Panc1 (cell line): Measurements from ENCODE around the gene RASGRP2. TPM values are rescaled to one million over a fixed set of nuclear protein-coding genes. Genes with fewer than 3 reads are reported as not detected.

ENCODE experiments used
- ATAC-seq: fragments of 200-7000 bp; cut with Tn5 transposase; 2 replicates; pipeline ENCODE4 v1.9.1; 2020; ENCODE audit warnings: mild to moderate bottlenecking, moderate library complexity
- BruUV-seq: library from RNA; stranded (reverse); fragments of 400-500 nt; replicated peaks from 2 replicates; lab custom pipeline; 2021; lab: Mats Ljungman, UMichigan
- CTCF ChIA-PET: fragments of 300-600 bp; sonication (Branson Sonifier 250); formaldehyde crosslinking; loops from one replicate; lab custom pipeline; 2022; ENCODE audit warnings: antibody characterized with exemption; lab: Charles Lee
- POLR2A ChIA-PET: fragments of 300-600 bp; sonication (Branson Sonifier 250); formaldehyde crosslinking; loops from one replicate; lab custom pipeline; 2022; ENCODE audit warnings: antibody characterized with exemption; lab: Charles Lee
- DNase-seq: peaks from one replicate; pipeline ENCODE4 v3.0.0-alpha.2; 2010; ENCODE audit warnings: low read depth, low spot score
- H3K27ac ChIP-seq: 2 replicates; pipeline ENCODE4 v1.5.1; 2011; ENCODE audit warnings: mild to moderate bottlenecking, low read length, inconsistent platforms
- H3K27me3 ChIP-seq: fragments of 200-500 bp; sonication (Bioruptor generic); 2 replicates; pipeline ENCODE4 v1.6.0; 2014; ENCODE audit warnings: low read length, inconsistent platforms; ENCODE audit not compliant: control insufficient read depth, insufficient read depth
- H3K36me3 ChIP-seq: fragments of 200-500 bp; sonication (Bioruptor generic); 2 replicates; pipeline ENCODE4 v1.5.1; 2014; ENCODE audit warnings: inconsistent platforms, mild to moderate bottlenecking, low read length, moderate library complexity; ENCODE audit not compliant: control insufficient read depth, insufficient read depth
- H3K4me1 ChIP-seq: 2 replicates; pipeline ENCODE4 v1.5.1; 2011; ENCODE audit warnings: inconsistent platforms, mild to moderate bottlenecking, low read length, moderate library complexity; ENCODE audit not compliant: control insufficient read depth, insufficient read depth
- H3K4me3 ChIP-seq, 2 experiments: 2 replicates each; pipeline ENCODE4 v1.5.1; 2011 to 2012; ENCODE audit warnings: low read depth in 2 of 2, low read length in 2 of 2, mild to moderate bottlenecking in 2 of 2, inconsistent platforms in 1 of 2, moderate library complexity in 1 of 2
- H3K9me3 ChIP-seq: fragments of 200-500 bp; sonication (Bioruptor generic); 2 replicates; pipeline ENCODE4 v1.5.1; 2014; ENCODE audit warnings: low read depth, mild to moderate bottlenecking, inconsistent platforms, low read length, moderate library complexity; ENCODE audit not compliant: control insufficient read depth, insufficient read depth
- POLR2AphosphoS5 ChIP-seq: IDR thresholded peaks from 2 replicates; pipeline ENCODE4 v1.6.1; 2012; ENCODE audit warnings: mild to moderate bottlenecking, low read depth, low read length, moderate library complexity
- SIN3A ChIP-seq: IDR thresholded peaks from 2 replicates; pipeline ENCODE4 v1.6.1; 2012; ENCODE audit warnings: low read depth, mild to moderate bottlenecking, low read length, moderate library complexity, borderline replicate concordance; ENCODE audit not compliant: insufficient read depth
- TCF7L2 ChIP-seq: IDR thresholded peaks from 2 replicates; pipeline ENCODE4 v1.6.1; 2011; ENCODE audit warnings: mild to moderate bottlenecking, low read depth, low read length, inconsistent platforms
- in situ Hi-C: cut with HindIII; loops from 2 replicates; pipeline ENCODE4 v1.10.0; 2016; ENCODE audit warnings: low sequenced_read_pairs, low pct_unique_long_range_greater_than_20kb
- intact Hi-C: fragments of 100-400 bp; cut with micrococcal nuclease; formaldehyde crosslinking; loops from one replicate; pipeline ENCODE4 v1.10.0; 2022; ENCODE audit not compliant: unreplicated experiment
- total RNA-seq: library from RNA; stranded (reverse); gene quantifications from one replicate; pipeline ENCODE4 v1.2.1, GENCODE V29; 2021; ENCODE audit not compliant: unreplicated experiment
- TF ChIP-seq, protein P1 (sequence below), 2 experiments: IDR thresholded peaks; 2 replicates each; pipeline ENCODE4 v1.6.1; 2011 to 2012; ENCODE audit warnings: low read depth in 2 of 2, control low read depth in 1 of 2, low read length in 1 of 2, mild to moderate bottlenecking in 1 of 2, moderate library complexity in 1 of 2; ENCODE audit not compliant: insufficient read depth in 1 of 2
- TF ChIP-seq, protein P2 (sequence below): fragments of 450-650 bp; IDR thresholded peaks from 2 replicates; pipeline ENCODE4 v1.5.1; 2017; ENCODE audit warnings: mild to moderate bottlenecking

The RASGRP2 gene
- total RNA-seq, 1 experiment from 2014 or later = 3.7 TPM

DNA sequence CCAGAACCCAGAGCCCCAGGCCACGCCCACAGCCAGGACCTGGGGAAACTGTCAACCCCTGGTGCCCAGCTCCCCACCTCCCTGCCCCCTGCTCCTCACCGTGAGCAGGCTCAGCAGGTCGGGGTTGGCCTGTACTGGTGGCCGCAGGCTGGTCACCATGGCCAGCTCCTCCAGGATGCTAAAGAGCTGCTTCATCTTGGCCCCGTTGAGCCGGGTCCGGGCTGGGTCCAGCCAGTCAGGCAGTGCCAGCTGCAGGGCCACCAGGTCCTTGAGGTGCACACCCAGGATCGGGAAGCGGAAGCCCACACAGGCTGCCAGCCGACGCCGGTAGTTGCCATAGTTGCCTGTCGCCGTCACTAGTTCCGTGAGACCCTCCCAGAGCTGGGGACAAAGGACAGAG is 7.3 kb downstream of the RASGRP2 start:
- TF ChIP-seq TCF7L2 (no peak), SIN3A (no peak), POLR2AphosphoS5 (no peak)
- TF ChIP-seq, protein P1, sequence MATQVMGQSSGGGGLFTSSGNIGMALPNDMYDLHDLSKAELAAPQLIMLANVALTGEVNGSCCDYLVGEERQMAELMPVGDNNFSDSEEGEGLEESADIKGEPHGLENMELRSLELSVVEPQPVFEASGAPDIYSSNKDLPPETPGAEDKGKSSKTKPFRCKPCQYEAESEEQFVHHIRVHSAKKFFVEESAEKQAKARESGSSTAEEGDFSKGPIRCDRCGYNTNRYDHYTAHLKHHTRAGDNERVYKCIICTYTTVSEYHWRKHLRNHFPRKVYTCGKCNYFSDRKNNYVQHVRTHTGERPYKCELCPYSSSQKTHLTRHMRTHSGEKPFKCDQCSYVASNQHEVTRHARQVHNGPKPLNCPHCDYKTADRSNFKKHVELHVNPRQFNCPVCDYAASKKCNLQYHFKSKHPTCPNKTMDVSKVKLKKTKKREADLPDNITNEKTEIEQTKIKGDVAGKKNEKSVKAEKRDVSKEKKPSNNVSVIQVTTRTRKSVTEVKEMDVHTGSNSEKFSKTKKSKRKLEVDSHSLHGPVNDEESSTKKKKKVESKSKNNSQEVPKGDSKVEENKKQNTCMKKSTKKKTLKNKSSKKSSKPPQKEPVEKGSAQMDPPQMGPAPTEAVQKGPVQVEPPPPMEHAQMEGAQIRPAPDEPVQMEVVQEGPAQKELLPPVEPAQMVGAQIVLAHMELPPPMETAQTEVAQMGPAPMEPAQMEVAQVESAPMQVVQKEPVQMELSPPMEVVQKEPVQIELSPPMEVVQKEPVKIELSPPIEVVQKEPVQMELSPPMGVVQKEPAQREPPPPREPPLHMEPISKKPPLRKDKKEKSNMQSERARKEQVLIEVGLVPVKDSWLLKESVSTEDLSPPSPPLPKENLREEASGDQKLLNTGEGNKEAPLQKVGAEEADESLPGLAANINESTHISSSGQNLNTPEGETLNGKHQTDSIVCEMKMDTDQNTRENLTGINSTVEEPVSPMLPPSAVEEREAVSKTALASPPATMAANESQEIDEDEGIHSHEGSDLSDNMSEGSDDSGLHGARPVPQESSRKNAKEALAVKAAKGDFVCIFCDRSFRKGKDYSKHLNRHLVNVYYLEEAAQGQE (IDR thresholded peaks at IDR 0.05; ENCODE audit: insufficient read depth in 1 of 2, low read depth in 2 of 2, low read length in 1 of 2) = no peak
- TF ChIP-seq, protein P2, sequence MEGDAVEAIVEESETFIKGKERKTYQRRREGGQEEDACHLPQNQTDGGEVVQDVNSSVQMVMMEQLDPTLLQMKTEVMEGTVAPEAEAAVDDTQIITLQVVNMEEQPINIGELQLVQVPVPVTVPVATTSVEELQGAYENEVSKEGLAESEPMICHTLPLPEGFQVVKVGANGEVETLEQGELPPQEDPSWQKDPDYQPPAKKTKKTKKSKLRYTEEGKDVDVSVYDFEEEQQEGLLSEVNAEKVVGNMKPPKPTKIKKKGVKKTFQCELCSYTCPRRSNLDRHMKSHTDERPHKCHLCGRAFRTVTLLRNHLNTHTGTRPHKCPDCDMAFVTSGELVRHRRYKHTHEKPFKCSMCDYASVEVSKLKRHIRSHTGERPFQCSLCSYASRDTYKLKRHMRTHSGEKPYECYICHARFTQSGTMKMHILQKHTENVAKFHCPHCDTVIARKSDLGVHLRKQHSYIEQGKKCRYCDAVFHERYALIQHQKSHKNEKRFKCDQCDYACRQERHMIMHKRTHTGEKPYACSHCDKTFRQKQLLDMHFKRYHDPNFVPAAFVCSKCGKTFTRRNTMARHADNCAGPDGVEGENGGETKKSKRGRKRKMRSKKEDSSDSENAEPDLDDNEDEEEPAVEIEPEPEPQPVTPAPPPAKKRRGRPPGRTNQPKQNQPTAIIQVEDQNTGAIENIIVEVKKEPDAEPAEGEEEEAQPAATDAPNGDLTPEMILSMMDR = no peak
- ATAC-seq = no peak
- no peak overlapping the region for H3K4me3 ChIP-seq
- H3K27me3 ChIP-seq = no peaks in the 10 kb centered on the region
- POLR2A ChIA-PET = no interaction called here
- DNase-seq = no peak
- CTCF ChIA-PET = no interaction called here
- intact Hi-C loops = no loop called here
- H3K9me3 ChIP-seq = no peaks in the 10 kb centered on the region
- H3K36me3 ChIP-seq = no peaks in the 10 kb centered on the region
- BruUV-seq = no TSS peak
- no peaks in the 10 kb centered on the region for H3K4me1 ChIP-seq
- in situ Hi-C loops = no loop called here
- H3K27ac ChIP-seq = no peak overlapping the region

DNA sequence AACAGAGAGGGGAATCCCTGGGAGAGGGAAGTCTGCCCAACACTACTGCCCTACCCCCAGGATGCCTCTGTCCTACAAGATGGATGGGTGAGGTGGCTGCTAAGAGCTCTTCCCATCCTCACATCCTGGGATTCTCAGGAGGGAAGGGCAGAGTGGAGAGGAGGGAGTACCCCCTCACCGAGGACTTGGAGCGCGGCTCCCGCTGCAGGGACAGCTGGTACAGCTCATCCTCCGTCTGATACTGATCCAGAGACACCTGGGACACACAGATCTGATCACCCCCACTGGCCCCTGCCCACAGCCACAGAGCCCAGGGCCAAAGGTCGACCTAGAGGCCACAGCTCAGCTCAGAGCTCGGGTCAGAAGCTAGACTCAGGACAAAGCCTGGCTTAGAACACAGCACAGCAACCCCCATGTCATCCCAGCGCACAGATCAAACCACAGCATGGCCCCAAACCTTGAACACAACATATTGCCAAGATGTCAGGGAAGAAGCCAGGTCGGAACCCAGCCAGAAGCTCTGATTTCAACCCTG is 8.2 kb downstream of the RASGRP2 start:
- Histone ChIP-seq H3K4me1 (no peaks in the 10 kb centered on the region), H3K27me3 (no peaks in the 10 kb centered on the region), H3K36me3 (no peaks in the 10 kb centered on the region), H3K27ac (no peak overlapping the region), H3K9me3 (no peaks in the 10 kb centered on the region), H3K4me3 (no peak overlapping the region)
- intact Hi-C loops (no loop called here), in situ Hi-C loops (no loop called here)
- ChIA-PET CTCF (no interaction called here), POLR2A (no interaction called here)
- DNase-seq (no peak), ATAC-seq (no peak; the same call in 1 of the 2 replicates)
- BruUV-seq = no TSS peak
- TF ChIP-seq, protein P1 (IDR thresholded peaks at IDR 0.05; ENCODE audit: insufficient read depth in 1 of 2, low read depth in 2 of 2, low read length in 1 of 2) = no peak
- TF ChIP-seq POLR2AphosphoS5 (no peak), TCF7L2 (no peak), SIN3A (no peak)
- TF ChIP-seq, protein P2 = no peak
